22Rv1 (cell line): ENCODE measurements around the gene BCL11A.

Experiments used
- H3K27ac ChIP-seq: fragments of 450-650 bp; 2 replicates; pipeline ENCODE4 v1.5.1; 2017
- CTCF ChIP-seq: fragments of 450-650 bp; IDR thresholded peaks from 2 replicates; pipeline ENCODE4 v1.5.1; 2017; ENCODE audit warnings: mild to moderate bottlenecking
- ZFX ChIP-seq: fragments of 450-650 bp; IDR thresholded peaks from 2 replicates; pipeline ENCODE4 v1.6.1; 2017; ENCODE audit warnings: antibody characterized with exemption, borderline replicate concordance

The BCL11A gene

GRCh38 chr2:60416221-60417008, 137.0 kb downstream of the BCL11A start:
- H3K27ac ChIP-seq: no peak overlapping the region
- TF ChIP-seq CTCF: no peak
- TF ChIP-seq ZFX: no peak

- TF ChIP-seq CTCF (no peak), ZFX (no peak)
- no peak overlapping the region for H3K27ac ChIP-seq
These were observed 137.6 kb downstream of the BCL11A start for GRCh38 chr2:60415814-60416213.

GRCh38 chr2:60414495-60415138, 138.8 kb downstream of the BCL11A start:
- TF ChIP-seq ZFX (no peak), CTCF (no peak)
- H3K27ac ChIP-seq: no peak overlapping the region

- H3K27ac ChIP-seq: no peak overlapping the region
- TF ChIP-seq ZFX: no peak
- TF ChIP-seq CTCF: no peak
These were observed 139.7 kb downstream of the BCL11A start for GRCh38 chr2:60413814-60414168.

- H3K27ac ChIP-seq: no peak overlapping the region
- TF ChIP-seq CTCF (no peak), ZFX (no peak)
These were observed 140.2 kb downstream of the BCL11A start for GRCh38 chr2:60413069-60413813.

- no peak overlapping the region for H3K27ac ChIP-seq
These were observed 140.8 kb downstream of the BCL11A start for GRCh38 chr2:60412620-60413019.

More at GRCh38 chr2:60412620-60413019, 140.8 kb downstream of the BCL11A start:
- no peak for TF ChIP-seq CTCF
- no peak for TF ChIP-seq ZFX
